Body of pancreas (tissue), 4 donors: ENCODE data around the gene CARD11. TPM values are rescaled to one million over a fixed set of nuclear protein-coding genes. Genes with fewer than 3 reads are reported as not detected.

Experiments used
- ATAC-seq: fragments of 150-250 bp; one replicate; pipeline ENCODE4 v1.9.1; 2016
- DNase-seq, 4 donors: peaks; one replicate each; pipeline ENCODE4 v3.0.0-alpha.2; 2019
- H3K27ac ChIP-seq, 4 donors: fragments of 200-600 bp; sonication (generic); 1 replicate in 3 of 4; 2 replicates in 1 of 4; pipeline versions ENCODE4 v1.5.1 to v1.6.1; 2016 to 2019; ENCODE audit warnings: mild to moderate bottlenecking in 1 of 4, mixed read lengths in 1 of 4, moderate library complexity in 1 of 4
- H3K27me3 ChIP-seq, 2 donors: fragments of 200-600 bp; sonication (generic); one replicate each; pipeline ENCODE4 v1.6.0; 2016; ENCODE audit warnings: mild to moderate bottlenecking in 1 of 2
- H3K36me3 ChIP-seq, 2 donors: fragments of 200-600 bp; sonication (generic); replicated peaks in 1 of 2; 2 replicates each; pipeline ENCODE4 v1.5.1; 2016; ENCODE audit warnings: low read depth in 2 of 2; ENCODE audit not compliant: insufficient read depth in 1 of 2
- H3K4me1 ChIP-seq: fragments of 200-600 bp; sonication (generic); one replicate; pipeline ENCODE4 v1.6.0; 2016
- H3K4me3 ChIP-seq, 2 donors: fragments of 200-600 bp; sonication (generic); 1 replicate in 1 of 2; 2 replicates in 1 of 2; pipeline ENCODE4 v1.5.1; 2016 to 2019
- H3K9me3 ChIP-seq, 3 donors: fragments of 200-600 bp; sonication (generic); 1 replicate in 2 of 3; 2 replicates in 1 of 3; pipeline ENCODE4 v1.5.1; 2016
- POLR2A ChIP-seq, 3 donors: fragments of 450-650 bp; IDR thresholded peaks; one replicate each; pipeline ENCODE4 v1.6.1; 2016; ENCODE audit warnings: antibody characterized with exemption in 3 of 3, mild to moderate bottlenecking in 2 of 3
- WGBS, 2 donors: methylation state at CpG; one replicate each; pipeline ENCODE4 v1.1.5; 2017; 5-methylcytosine and 5-hydroxymethylcytosine counted together
- intact Hi-C: fragments of 100-400 bp; cut with DNase I; formaldehyde crosslinking; loops from one replicate; pipeline ENCODE4 v1.15.1; 2023
- total RNA-seq, 2 donors: library from RNA; depleted of rRNA; stranded (reverse); fragments of >200 nt; gene quantifications; one replicate each; pipeline ENCODE4 v1.1.0, GENCODE V29; 2016
- TF ChIP-seq, protein P1 (sequence below), 7 experiments: fragments of 450-650 bp in 4 of 7; fragments of 200-600 bp in 3 of 7; sonication (generic) in 3 of 7; IDR thresholded peaks; one replicate each; pipeline ENCODE4 v1.5.1; 2016 to 2019; ENCODE audit warnings: antibody characterized with exemption in 7 of 7

CARD11 gene
- total RNA-seq, 2 donors from 2014 or later: 2.0 to 3.4 TPM

DNA sequence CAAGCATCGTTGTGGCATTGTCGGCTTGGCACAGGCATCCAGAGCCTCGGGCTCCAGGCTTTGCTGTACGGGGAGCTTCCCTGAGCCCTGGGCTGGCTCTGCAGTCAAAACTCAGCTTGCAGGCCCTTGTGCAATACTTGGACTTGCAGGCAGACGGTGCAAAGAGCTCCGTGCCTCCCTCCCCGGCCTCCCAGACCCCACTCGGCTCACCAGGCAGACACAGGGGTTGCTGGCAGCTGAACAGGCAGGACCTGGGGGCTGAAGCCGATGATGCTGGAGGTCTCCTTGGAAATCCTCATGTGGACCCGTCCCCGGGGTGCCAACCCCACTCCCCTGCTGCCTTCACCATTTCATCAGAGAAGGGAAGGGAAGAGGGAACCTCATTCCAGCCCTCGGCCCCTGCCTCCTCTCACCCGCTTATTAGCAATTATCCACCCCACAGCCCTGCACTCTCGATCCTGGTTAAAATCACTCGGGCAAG, 139.9 kb downstream of the CARD11 start:
- ATAC-seq: peak; percentile 15
- Histone ChIP-seq H3K4me3 (no peak overlapping the region), H3K27ac (no peak overlapping the region), H3K4me1 (no peaks in the 10 kb centered on the region), H3K27me3 (no peaks in the 10 kb centered on the region), H3K36me3 (no peaks in the 10 kb centered on the region), H3K9me3 (no peaks in the 10 kb centered on the region)
- 70 to 73% methylated on average over 6 to 15 of the region's 15 CpGs for WGBS, 2 donors
- DNase-seq: no peak
- intact Hi-C loops: no loop called here
- TF ChIP-seq POLR2A (IDR thresholded peaks at IDR 0.05): no peak
- TF ChIP-seq, protein P1, sequence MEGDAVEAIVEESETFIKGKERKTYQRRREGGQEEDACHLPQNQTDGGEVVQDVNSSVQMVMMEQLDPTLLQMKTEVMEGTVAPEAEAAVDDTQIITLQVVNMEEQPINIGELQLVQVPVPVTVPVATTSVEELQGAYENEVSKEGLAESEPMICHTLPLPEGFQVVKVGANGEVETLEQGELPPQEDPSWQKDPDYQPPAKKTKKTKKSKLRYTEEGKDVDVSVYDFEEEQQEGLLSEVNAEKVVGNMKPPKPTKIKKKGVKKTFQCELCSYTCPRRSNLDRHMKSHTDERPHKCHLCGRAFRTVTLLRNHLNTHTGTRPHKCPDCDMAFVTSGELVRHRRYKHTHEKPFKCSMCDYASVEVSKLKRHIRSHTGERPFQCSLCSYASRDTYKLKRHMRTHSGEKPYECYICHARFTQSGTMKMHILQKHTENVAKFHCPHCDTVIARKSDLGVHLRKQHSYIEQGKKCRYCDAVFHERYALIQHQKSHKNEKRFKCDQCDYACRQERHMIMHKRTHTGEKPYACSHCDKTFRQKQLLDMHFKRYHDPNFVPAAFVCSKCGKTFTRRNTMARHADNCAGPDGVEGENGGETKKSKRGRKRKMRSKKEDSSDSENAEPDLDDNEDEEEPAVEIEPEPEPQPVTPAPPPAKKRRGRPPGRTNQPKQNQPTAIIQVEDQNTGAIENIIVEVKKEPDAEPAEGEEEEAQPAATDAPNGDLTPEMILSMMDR (IDR thresholded peaks at IDR 0.05): no peak

- Histone ChIP-seq H3K27me3 (no peaks in the 10 kb centered on the region), H3K9me3 (no peaks in the 10 kb centered on the region), H3K4me3 (no peak overlapping the region), H3K4me1 (no peaks in the 10 kb centered on the region), H3K36me3 (no peaks in the 10 kb centered on the region), H3K27ac (no peak overlapping the region)
- intact Hi-C loops: no loop called here
- ATAC-seq (no peak), DNase-seq (no peak)
- WGBS, 2 donors: 86 to 88% methylated on average over 4 to 13 of the region's 13 CpGs
- TF ChIP-seq POLR2A (IDR thresholded peaks at IDR 0.05): no peak
- TF ChIP-seq, protein P1 (IDR thresholded peaks at IDR 0.05): no peak
These were observed 146.6 kb downstream of the CARD11 start for GRCh38 chr7:2897023-2897422.

- WGBS, 2 donors: 31 to 41% methylated on average over 5 to 9 of the region's 10 CpGs
- ATAC-seq: no peak
- no peaks in the 10 kb centered on the region for H3K36me3 ChIP-seq
These were observed 147.5 kb downstream of the CARD11 start for GRCh38 chr7:2896131-2896530.

DNA sequence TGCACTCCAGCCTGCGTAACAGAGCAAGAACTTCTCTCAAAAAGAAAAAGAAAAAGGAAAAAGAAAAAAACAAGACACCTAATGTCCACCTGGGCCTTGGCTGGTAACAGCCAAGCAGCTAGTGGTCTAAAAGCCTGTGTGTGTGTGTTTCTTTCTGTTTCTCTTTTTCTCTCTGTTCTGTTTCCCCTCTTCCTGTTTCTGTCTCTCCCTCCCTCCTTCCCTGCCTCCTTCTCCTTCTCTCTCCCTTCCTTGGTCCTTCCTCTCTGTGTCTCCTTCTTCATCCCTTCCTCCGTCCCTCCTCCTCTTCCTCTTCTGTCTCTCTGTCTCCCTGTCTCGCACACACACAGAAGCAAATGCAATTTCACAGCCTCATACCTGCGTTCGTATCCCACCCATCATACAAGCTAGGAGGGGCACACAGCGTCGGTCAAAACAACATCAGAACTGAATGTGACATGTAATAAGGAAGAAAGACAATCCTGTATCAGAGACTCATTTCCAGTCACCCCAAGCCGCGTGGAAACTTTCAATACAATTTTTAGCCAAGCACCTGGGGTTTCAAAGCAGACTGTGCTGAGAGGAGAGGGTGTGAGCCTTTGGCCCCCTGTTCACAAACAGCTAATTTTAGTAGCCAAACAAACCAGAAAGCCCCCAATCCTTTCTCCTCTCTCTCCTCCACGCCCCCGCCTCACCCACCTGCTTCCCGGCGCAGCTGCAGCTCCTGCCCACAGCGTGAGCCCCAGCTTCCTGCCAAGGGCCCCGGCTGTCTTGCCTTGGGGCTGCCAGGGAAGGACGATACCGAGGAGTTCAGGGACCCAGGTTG, 149.3 kb downstream of the CARD11 start:
- DNase-seq (no peak), ATAC-seq (no peak)
- Histone ChIP-seq H3K4me1 (no peaks in the 10 kb centered on the region), H3K27ac (no peak overlapping the region), H3K4me3 (no peak overlapping the region), H3K27me3 (no peaks in the 10 kb centered on the region), H3K9me3 (no peaks in the 10 kb centered on the region), H3K36me3 (no peaks in the 10 kb centered on the region)
- WGBS, 2 donors: 46 to 61% methylated on average over 16 to 17 of the region's 17 CpGs
- TF ChIP-seq, protein P1 (IDR thresholded peaks at IDR 0.05): no peak
- no peak for TF ChIP-seq POLR2A (IDR thresholded peaks at IDR 0.05)
- intact Hi-C loops: no loop called here

More at GRCh38 chr7:2896131-2896530, 147.5 kb downstream of the CARD11 start:
- no peak overlapping the region for H3K27ac ChIP-seq
- no peak overlapping the region for H3K4me3 ChIP-seq
- intact Hi-C loops: no loop called here
- H3K27me3 ChIP-seq: no peaks in the 10 kb centered on the region
- no peaks in the 10 kb centered on the region for H3K4me1 ChIP-seq
- DNase-seq: no peak
- H3K9me3 ChIP-seq: no peaks in the 10 kb centered on the region
- no peak for TF ChIP-seq POLR2A (IDR thresholded peaks at IDR 0.05)
- TF ChIP-seq, protein P1 (IDR thresholded peaks at IDR 0.05): no peak
